Esophagus squamous epithelium (tissue), 5 donors: ENCODE results near the gene BMPR1B. TPM values are rescaled to one million over a fixed set of nuclear protein-coding genes. Genes with fewer than 3 reads are reported as not detected.

Experiments used
- DNase-seq: peaks from one replicate; lab custom pipeline; 2025; lab: John Stamatoyannopoulos, UW
- H3K27ac ChIP-seq, 4 donors: fragments of 200-600 bp; sonication (generic); one replicate each; pipeline ENCODE4 v1.5.1; 2016 to 2019; ENCODE audit warnings: mild to moderate bottlenecking in 1 of 4
- H3K27me3 ChIP-seq, 4 donors: fragments of 200-600 bp; sonication (generic); 1 replicate in 3 of 4; 2 replicates in 1 of 4; pipeline versions ENCODE4 v1.5.1 to v1.6.0; 2017 to 2021; ENCODE audit warnings: antibody characterized with exemption in 1 of 4
- H3K36me3 ChIP-seq, 3 donors: fragments of 200-600 bp; sonication (generic); one replicate each; pipeline ENCODE4 v1.5.1; 2016 to 2019
- H3K4me1 ChIP-seq, 3 donors: fragments of 200-600 bp; sonication (generic); one replicate each; pipeline ENCODE4 v1.5.1; 2017 to 2019
- H3K4me3 ChIP-seq, 4 donors: fragments of 200-600 bp; sonication (generic); 1 replicate in 3 of 4; 2 replicates in 1 of 4; pipeline ENCODE4 v1.5.1; 2016 to 2019; ENCODE audit warnings: mild to moderate bottlenecking in 2 of 4, moderate library complexity in 1 of 4
- H3K9me3 ChIP-seq, 3 donors: fragments of 200-600 bp; sonication (generic); one replicate each; pipeline ENCODE4 v1.5.1; 2016 to 2019
- POLR2A ChIP-seq, 4 donors: fragments of 450-650 bp; IDR thresholded peaks; one replicate each; pipeline ENCODE4 v1.6.1; 2017; ENCODE audit warnings: antibody characterized with exemption in 4 of 4, mild to moderate bottlenecking in 4 of 4, moderate library complexity in 3 of 4
- WGBS, 2 donors: methylation state at CpG; one replicate each; pipeline ENCODE4 v1.1.5; 2018; 5-methylcytosine and 5-hydroxymethylcytosine counted together
- intact Hi-C: fragments of 100-400 bp; cut with DNase I; formaldehyde crosslinking; loops from one replicate; pipeline ENCODE4 v1.15.0; 2022
- total RNA-seq, 4 donors: library from RNA; depleted of rRNA; stranded (reverse); fragments of >200 nt; gene quantifications; one replicate each; pipeline ENCODE4 v1.1.0, GENCODE V29; 2016
- TF ChIP-seq, protein P1 (sequence below), 6 experiments: fragments of 450-650 bp in 4 of 6; fragments of 200-600 bp in 2 of 6; sonication (generic) in 2 of 6; IDR thresholded peaks; one replicate each; pipeline ENCODE4 v1.5.1; 2016 to 2019; ENCODE audit warnings: antibody characterized with exemption in 6 of 6, mild to moderate bottlenecking in 4 of 6, moderate library complexity in 4 of 6
- donor health status: DM: yes; HTN: yes; CAD: no.

The BMPR1B gene
- total RNA-seq, 4 donors from 2014 or later = 0.09 to 0.66 (median 0.38) TPM; not detected in 1

DNA sequence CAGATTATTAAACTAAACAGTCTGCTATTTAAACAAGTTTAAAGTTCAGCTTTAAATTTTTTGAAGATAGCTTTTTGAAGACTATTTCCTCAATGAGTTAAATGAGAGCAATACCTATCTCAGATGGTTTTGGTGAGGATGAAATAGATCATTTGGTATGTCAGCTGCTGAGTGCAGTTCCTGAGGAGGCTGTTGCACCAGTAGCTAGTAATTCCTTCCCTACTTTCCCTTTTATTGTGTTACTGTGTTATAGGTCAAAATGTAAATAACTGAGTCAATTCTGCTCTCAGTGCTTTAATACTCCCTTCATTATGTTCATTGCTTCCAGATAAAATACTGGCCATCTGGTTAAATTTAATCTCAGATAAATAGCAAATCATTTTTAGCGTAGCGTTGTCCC, 48.6 kb downstream of the BMPR1B start:
- WGBS, 2 donors = 86 to 100% methylated on average over 2 of the region's 2 CpGs
- TF ChIP-seq, protein P1, sequence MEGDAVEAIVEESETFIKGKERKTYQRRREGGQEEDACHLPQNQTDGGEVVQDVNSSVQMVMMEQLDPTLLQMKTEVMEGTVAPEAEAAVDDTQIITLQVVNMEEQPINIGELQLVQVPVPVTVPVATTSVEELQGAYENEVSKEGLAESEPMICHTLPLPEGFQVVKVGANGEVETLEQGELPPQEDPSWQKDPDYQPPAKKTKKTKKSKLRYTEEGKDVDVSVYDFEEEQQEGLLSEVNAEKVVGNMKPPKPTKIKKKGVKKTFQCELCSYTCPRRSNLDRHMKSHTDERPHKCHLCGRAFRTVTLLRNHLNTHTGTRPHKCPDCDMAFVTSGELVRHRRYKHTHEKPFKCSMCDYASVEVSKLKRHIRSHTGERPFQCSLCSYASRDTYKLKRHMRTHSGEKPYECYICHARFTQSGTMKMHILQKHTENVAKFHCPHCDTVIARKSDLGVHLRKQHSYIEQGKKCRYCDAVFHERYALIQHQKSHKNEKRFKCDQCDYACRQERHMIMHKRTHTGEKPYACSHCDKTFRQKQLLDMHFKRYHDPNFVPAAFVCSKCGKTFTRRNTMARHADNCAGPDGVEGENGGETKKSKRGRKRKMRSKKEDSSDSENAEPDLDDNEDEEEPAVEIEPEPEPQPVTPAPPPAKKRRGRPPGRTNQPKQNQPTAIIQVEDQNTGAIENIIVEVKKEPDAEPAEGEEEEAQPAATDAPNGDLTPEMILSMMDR (IDR thresholded peaks at IDR 0.05) = no peak
- no peak for TF ChIP-seq POLR2A (IDR thresholded peaks at IDR 0.05)

DNA sequence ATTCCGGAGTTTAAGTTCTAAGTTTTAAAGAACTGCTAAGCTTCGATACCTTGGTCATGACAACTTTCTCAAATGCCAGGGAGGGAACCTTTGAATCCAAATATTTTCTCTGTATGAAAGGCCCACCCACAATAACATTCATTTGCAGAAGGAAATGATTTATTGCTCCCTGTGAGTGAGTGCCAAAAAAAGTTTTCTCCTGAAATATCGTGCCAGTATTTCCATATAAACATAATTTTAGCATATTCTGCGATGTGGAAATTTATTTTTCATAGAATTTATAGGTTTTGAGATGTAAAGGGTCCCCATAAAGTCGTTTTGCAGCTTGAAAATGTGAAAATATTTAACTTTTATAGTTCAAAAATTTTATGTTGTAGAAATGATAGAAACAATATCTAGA, 53.9 kb downstream of the BMPR1B start:
- Histone ChIP-seq H3K9me3 (no peaks in the 10 kb centered on the region), H3K36me3 (no peaks in the 10 kb centered on the region), H3K4me3 (no peak overlapping the region), H3K4me1 (no peaks in the 10 kb centered on the region), H3K27ac (no peak overlapping the region), H3K27me3 (no peaks in the 10 kb centered on the region)
- WGBS, 2 donors = 35 to 38% methylated on average over 5 of the region's 5 CpGs
- DNase-seq = no peak
- intact Hi-C loops = no loop called here
- TF ChIP-seq POLR2A (IDR thresholded peaks at IDR 0.05) = no peak
- TF ChIP-seq, protein P1 (IDR thresholded peaks at IDR 0.05) = no peak

More for the DNA sequence above, 48.6 kb downstream of the BMPR1B start:
- Histone ChIP-seq H3K4me1 (no peaks in the 10 kb centered on the region), H3K27ac (no peak overlapping the region), H3K36me3 (no peaks in the 10 kb centered on the region), H3K9me3 (no peaks in the 10 kb centered on the region), H3K27me3 (no peaks in the 10 kb centered on the region), H3K4me3 (no peak overlapping the region)
- no peak for DNase-seq
- intact Hi-C loops = no loop called here

DNA sequence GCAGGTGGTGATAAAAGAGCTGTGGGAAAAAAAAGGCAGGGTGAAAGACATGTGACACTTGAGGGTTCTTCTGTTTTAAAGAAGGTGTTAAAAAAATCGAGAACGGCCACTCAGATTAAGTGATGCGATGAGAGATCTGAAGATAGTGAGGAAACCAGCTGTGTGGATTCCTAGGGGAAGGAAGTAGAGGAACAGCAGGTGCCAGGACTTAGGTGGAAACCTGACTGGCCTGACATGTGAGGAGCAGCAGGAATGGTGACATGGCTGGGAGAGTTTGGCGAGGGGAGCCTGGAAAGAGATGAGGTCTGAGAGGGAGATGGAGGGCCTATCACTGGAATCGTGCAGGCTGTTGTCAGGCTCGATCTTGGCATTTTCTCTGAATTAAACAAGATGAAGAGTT, 55.5 kb downstream of the BMPR1B start:
- H3K4me1 ChIP-seq = no peaks in the 10 kb centered on the region
- no peaks in the 10 kb centered on the region for H3K9me3 ChIP-seq
- TF ChIP-seq, protein P1 (IDR thresholded peaks at IDR 0.05) = no peak
- no peak for TF ChIP-seq POLR2A (IDR thresholded peaks at IDR 0.05)
- H3K27me3 ChIP-seq = no peaks in the 10 kb centered on the region
- H3K36me3 ChIP-seq = no peaks in the 10 kb centered on the region
- no peak overlapping the region for H3K4me3 ChIP-seq
- DNase-seq = no peak
- 80 to 83% methylated on average over 6 of the region's 6 CpGs for WGBS, 2 donors
- no peak overlapping the region for H3K27ac ChIP-seq
- intact Hi-C loops = no loop called here

DNA sequence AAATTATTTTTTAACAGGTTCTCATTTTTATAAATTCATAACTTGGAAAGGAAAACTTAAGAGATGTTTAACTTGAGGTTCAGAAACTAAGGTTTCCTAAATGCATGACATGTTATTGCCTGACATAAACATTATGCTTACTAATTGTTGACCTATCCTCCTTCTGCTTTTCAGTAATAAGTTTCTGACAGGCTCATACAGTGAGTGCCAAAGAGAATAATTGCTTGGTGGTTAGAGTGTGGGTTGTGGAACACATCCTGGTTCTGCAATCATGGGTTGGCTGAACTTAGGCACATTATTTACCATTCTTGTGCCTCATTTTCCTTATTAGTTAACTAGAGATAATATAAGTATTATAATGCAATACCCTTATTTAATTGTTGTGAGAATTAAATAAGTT, 56.5 kb downstream of the BMPR1B start:
- intact Hi-C loops = no loop called here
- H3K27ac ChIP-seq = no peak overlapping the region
- no peak overlapping the region for H3K4me3 ChIP-seq
- H3K9me3 ChIP-seq = no peaks in the 10 kb centered on the region
- no peaks in the 10 kb centered on the region for H3K27me3 ChIP-seq
- DNase-seq = no peak
- no peaks in the 10 kb centered on the region for H3K36me3 ChIP-seq
- H3K4me1 ChIP-seq = no peaks in the 10 kb centered on the region
- TF ChIP-seq POLR2A (IDR thresholded peaks at IDR 0.05) = no peak
- TF ChIP-seq, protein P1 (IDR thresholded peaks at IDR 0.05) = no peak

GRCh38 chr4:94819371-94820168, 61.8 kb downstream of the BMPR1B start:
- no peaks in the 10 kb centered on the region for H3K9me3 ChIP-seq
- H3K4me1 ChIP-seq = no peaks in the 10 kb centered on the region
- no peaks in the 10 kb centered on the region for H3K36me3 ChIP-seq
- no peak for DNase-seq
- TF ChIP-seq, protein P1 (IDR thresholded peaks at IDR 0.05) = no peak
- no peak for TF ChIP-seq POLR2A (IDR thresholded peaks at IDR 0.05)
- no peak overlapping the region for H3K27ac ChIP-seq
- intact Hi-C loops = no loop called here
- WGBS, 2 donors = 55 to 70% methylated on average over 3 to 4 of the region's 4 CpGs
- no peaks in the 10 kb centered on the region for H3K27me3 ChIP-seq
- H3K4me3 ChIP-seq = no peak overlapping the region
